Measurements from ENCODE around the gene NPHP4. TPM values are rescaled to one million over a fixed set of nuclear protein-coding genes. Genes with fewer than 3 reads are reported as not detected.

The NPHP4 gene
- total RNA-seq, 1 donor from 2014 or later = 8.2 TPM

- Histone ChIP-seq H3K36me3 (no peaks in the 10 kb centered on the region), H3K27me3 (no peaks in the 10 kb centered on the region), H3K4me3 (no peak overlapping the region), H3K4me1 (no peaks in the 10 kb centered on the region), H3K27ac (no peak overlapping the region), H3K9me3 (no peaks in the 10 kb centered on the region)
- no peak for TF ChIP-seq CTCF (IDR thresholded peaks at IDR 0.05)
- DNase-seq (ENCODE audit: low spot score in 2 of 2) = no peak
- intact Hi-C loops (cut with DNase I) = no loop called here
Observed at GRCh38 chr1:6004412-6005123, 12.3 kb upstream of the NPHP4 start.

GRCh38 chr1:6003568-6004411 is 11.6 kb upstream of the NPHP4 start:
- Histone ChIP-seq H3K4me3 (no peak overlapping the region), H3K36me3 (no peaks in the 10 kb centered on the region), H3K27ac (no peak overlapping the region), H3K9me3 (no peaks in the 10 kb centered on the region), H3K27me3 (no peaks in the 10 kb centered on the region), H3K4me1 (no peaks in the 10 kb centered on the region)
- DNase-seq (ENCODE audit: low spot score in 2 of 2) = no peak
- intact Hi-C loops (cut with DNase I) = no loop called here
- TF ChIP-seq CTCF (IDR thresholded peaks at IDR 0.05) = no peak

GRCh38 chr1:6002714-6003501 is 10.7 kb upstream of the NPHP4 start:
- no peak overlapping the region for H3K27ac ChIP-seq
- intact Hi-C loops (cut with DNase I) = no loop called here
- no peaks in the 10 kb centered on the region for H3K4me1 ChIP-seq
- no peaks in the 10 kb centered on the region for H3K27me3 ChIP-seq
- no peak for DNase-seq (ENCODE audit: low spot score in 2 of 2)
- no peaks in the 10 kb centered on the region for H3K9me3 ChIP-seq
- TF ChIP-seq CTCF (IDR thresholded peaks at IDR 0.05) = no peak
- no peak overlapping the region for H3K4me3 ChIP-seq
- no peaks in the 10 kb centered on the region for H3K36me3 ChIP-seq

GRCh38 chr1:6001992-6002576 is 9.9 kb upstream of the NPHP4 start:
- no peaks in the 10 kb centered on the region for H3K9me3 ChIP-seq
- no peak for TF ChIP-seq CTCF (IDR thresholded peaks at IDR 0.05)
- H3K27ac ChIP-seq = no peak overlapping the region
- H3K4me1 ChIP-seq = no peaks in the 10 kb centered on the region
- no peak overlapping the region for H3K4me3 ChIP-seq
- no peaks in the 10 kb centered on the region for H3K36me3 ChIP-seq
- intact Hi-C loops (cut with DNase I) = no loop called here
- no peak for DNase-seq (ENCODE audit: low spot score in 2 of 2)
- no peaks in the 10 kb centered on the region for H3K27me3 ChIP-seq

GRCh38 chr1:6000444-6001288 is 8.4 kb upstream of the NPHP4 start:
- H3K4me1 ChIP-seq = no peaks in the 10 kb centered on the region
- H3K27me3 ChIP-seq = no peaks in the 10 kb centered on the region
- H3K9me3 ChIP-seq = no peaks in the 10 kb centered on the region
- intact Hi-C loops (cut with DNase I) = no loop called here
- no peak overlapping the region for H3K4me3 ChIP-seq
- no peak for DNase-seq (ENCODE audit: low spot score in 2 of 2)
- no peaks in the 10 kb centered on the region for H3K36me3 ChIP-seq
- H3K27ac ChIP-seq = no peak overlapping the region
- TF ChIP-seq CTCF (IDR thresholded peaks at IDR 0.05) = no peak
